Thyroid gland (tissue), 4 donors: ENCODE data around the gene TRAF7. TPM values are rescaled to one million over a fixed set of nuclear protein-coding genes. Genes with fewer than 3 reads are reported as not detected.

Source experiments
- DNase-seq, 2 donors: peaks; one replicate each; pipeline ENCODE4 v3.0.0-alpha.2; 2019
- H3K27ac ChIP-seq, 3 donors: fragments of 200-600 bp; sonication (generic); 1 replicate in 2 of 3; 2 replicates in 1 of 3; pipeline ENCODE4 v1.5.1; 2016 to 2019; ENCODE audit warnings: mild to moderate bottlenecking in 1 of 3, moderate library complexity in 1 of 3
- H3K27me3 ChIP-seq: fragments of 200-600 bp; sonication (generic); one replicate; pipeline ENCODE4 v1.5.1; 2019
- H3K36me3 ChIP-seq, 2 donors: fragments of 200-600 bp; sonication (generic); one replicate each; pipeline ENCODE4 v1.5.1; 2016 to 2019
- H3K4me1 ChIP-seq, 2 donors: fragments of 200-600 bp; sonication (generic); one replicate each; pipeline ENCODE4 v1.5.1; 2017 to 2019
- H3K4me3 ChIP-seq, 3 donors: fragments of 200-600 bp; sonication (generic); replicated peaks in 1 of 3; 1 replicate in 2 of 3; 2 replicates in 1 of 3; pipeline ENCODE4 v1.5.1; 2016; ENCODE audit warnings: mild to moderate bottlenecking in 1 of 3
- H3K9me3 ChIP-seq: fragments of 200-600 bp; sonication (generic); one replicate; pipeline ENCODE4 v1.5.1; 2017
- CTCF ChIP-seq, 6 experiments: fragments of 200-600 bp in 3 of 6; fragments of 450-650 bp in 3 of 6; sonication (generic) in 3 of 6; IDR thresholded peaks; one replicate each; pipeline ENCODE4 v1.5.1; 2016 to 2019; ENCODE audit warnings: antibody characterized with exemption in 6 of 6, mild to moderate bottlenecking in 2 of 6, inconsistent platforms in 1 of 6, moderate library complexity in 1 of 6
- POLR2A ChIP-seq, 2 donors: fragments of 450-650 bp; IDR thresholded peaks; one replicate each; pipeline ENCODE4 v1.6.1; 2017; ENCODE audit warnings: antibody characterized with exemption in 2 of 2, mild to moderate bottlenecking in 2 of 2, moderate library complexity in 1 of 2
- WGBS, 2 donors: methylation state at CpG; one replicate each; pipeline ENCODE4 v1.1.5; 2017; 5-methylcytosine and 5-hydroxymethylcytosine counted together
- intact Hi-C: fragments of 100-400 bp; cut with DNase I; formaldehyde crosslinking; loops from one replicate; pipeline ENCODE4 v1.15.1; 2023
- total RNA-seq, 4 donors: library from RNA; depleted of rRNA; stranded (reverse); fragments of >200 nt; gene quantifications; one replicate each; pipeline ENCODE4 v1.2.3, GENCODE V29; 2016

TRAF7 gene
- total RNA-seq, 4 donors from 2014 or later, result 27.7 to 51.9 (median 41.5) TPM

DNA sequence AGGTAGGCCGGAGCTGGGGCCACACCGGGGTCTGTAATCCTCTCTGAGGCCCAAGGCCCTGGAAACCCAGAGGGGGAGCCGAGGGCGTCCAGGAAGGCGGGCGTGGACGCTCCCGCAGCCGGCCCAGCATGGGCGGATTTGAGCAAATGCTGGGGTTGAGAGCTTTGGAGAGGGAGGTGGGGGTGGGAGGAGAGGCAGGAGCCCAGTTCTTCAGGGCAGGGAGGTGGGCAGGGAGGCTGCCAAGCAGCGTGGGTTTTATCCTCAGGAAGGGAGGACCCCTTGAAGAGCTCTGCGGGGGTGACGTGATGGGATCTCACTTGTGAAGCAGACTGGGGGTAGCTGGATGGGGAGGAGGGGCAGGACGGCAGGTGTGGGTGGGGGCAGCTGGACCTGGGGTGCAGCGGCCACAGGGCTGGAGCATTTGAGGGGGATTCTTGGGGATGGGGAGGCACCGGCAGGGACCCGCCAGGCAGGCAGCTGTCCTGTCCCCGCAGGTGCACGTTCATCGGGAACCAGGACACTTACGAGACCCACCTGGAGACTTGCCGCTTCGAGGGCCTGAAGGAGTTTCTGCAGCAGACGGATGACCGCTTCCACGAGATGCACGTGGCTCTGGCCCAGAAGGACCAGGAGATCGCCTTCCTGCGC is 17.2 kb downstream of the TRAF7 start:
- WGBS, 2 donors, result 87 to 88% methylated on average over 28 to 29 of the region's 29 CpGs
- H3K36me3 ChIP-seq, result peaks cover 41 to 44% of the 10 kb centered on the region in 2 donors
- TF ChIP-seq CTCF (IDR thresholded peaks at IDR 0.05) (no peak), POLR2A (IDR thresholded peaks at IDR 0.05) (no peak)
- no peaks in the 10 kb centered on the region for H3K27me3 ChIP-seq
- H3K9me3 ChIP-seq, result no peaks in the 10 kb centered on the region
- H3K4me1 ChIP-seq, result no peaks in the 10 kb centered on the region
- intact Hi-C loops, result no loop called here
- no peak for DNase-seq
- H3K27ac ChIP-seq, result no peak overlapping the region
- no peak overlapping the region for H3K4me3 ChIP-seq

DNA sequence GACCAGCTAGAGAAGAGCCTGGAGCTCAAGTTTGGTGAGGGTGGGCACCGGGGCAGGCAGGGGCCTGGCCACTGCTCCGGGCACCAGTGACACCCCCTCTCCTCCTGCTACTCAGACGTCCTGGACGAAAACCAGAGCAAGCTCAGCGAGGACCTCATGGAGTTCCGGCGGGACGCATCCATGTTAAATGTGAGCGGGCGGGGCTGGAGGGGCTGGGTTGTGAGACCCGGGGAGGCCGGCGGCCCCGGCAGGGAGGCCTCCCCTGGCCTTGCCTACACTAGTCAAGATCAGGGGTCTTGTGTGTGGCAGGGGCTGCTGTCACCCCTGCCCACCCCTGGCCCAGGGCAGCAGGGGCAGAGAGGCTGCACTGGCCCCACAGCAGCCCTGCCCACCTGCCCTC is 17.8 kb downstream of the TRAF7 start:
- DNase-seq, result no peak
- no peaks in the 10 kb centered on the region for H3K27me3 ChIP-seq
- no peak overlapping the region for H3K4me3 ChIP-seq
- 88 to 90% methylated on average over 9 to 14 of the region's 14 CpGs for WGBS, 2 donors
- H3K9me3 ChIP-seq, result no peaks in the 10 kb centered on the region
- H3K4me1 ChIP-seq, result no peaks in the 10 kb centered on the region
- no peak overlapping the region for H3K27ac ChIP-seq
- TF ChIP-seq CTCF (IDR thresholded peaks at IDR 0.05) (no peak), POLR2A (IDR thresholded peaks at IDR 0.05) (no peak)
- H3K36me3 ChIP-seq, result peaks cover 41 to 44% of the 10 kb centered on the region in 2 donors
- intact Hi-C loops, result no loop called here

- DNase-seq, result no peak
- intact Hi-C loops, result no loop called here
- H3K4me3 ChIP-seq, result no peak overlapping the region
- TF ChIP-seq CTCF (IDR thresholded peaks at IDR 0.05) (no peak), POLR2A (IDR thresholded peaks at IDR 0.05) (no peak)
- H3K27ac ChIP-seq, result no peak overlapping the region
- H3K27me3 ChIP-seq, result no peaks in the 10 kb centered on the region
- no peaks in the 10 kb centered on the region for H3K9me3 ChIP-seq
- H3K36me3 ChIP-seq, result peaks cover 41 to 44% of the 10 kb centered on the region in 2 donors
- WGBS, 2 donors, result 91 to 95% methylated on average over 3 to 4 of the region's 4 CpGs
- H3K4me1 ChIP-seq, result no peaks in the 10 kb centered on the region
Observed at GRCh38 chr16:2173916-2174315, 18.3 kb downstream of the TRAF7 start.

DNA sequence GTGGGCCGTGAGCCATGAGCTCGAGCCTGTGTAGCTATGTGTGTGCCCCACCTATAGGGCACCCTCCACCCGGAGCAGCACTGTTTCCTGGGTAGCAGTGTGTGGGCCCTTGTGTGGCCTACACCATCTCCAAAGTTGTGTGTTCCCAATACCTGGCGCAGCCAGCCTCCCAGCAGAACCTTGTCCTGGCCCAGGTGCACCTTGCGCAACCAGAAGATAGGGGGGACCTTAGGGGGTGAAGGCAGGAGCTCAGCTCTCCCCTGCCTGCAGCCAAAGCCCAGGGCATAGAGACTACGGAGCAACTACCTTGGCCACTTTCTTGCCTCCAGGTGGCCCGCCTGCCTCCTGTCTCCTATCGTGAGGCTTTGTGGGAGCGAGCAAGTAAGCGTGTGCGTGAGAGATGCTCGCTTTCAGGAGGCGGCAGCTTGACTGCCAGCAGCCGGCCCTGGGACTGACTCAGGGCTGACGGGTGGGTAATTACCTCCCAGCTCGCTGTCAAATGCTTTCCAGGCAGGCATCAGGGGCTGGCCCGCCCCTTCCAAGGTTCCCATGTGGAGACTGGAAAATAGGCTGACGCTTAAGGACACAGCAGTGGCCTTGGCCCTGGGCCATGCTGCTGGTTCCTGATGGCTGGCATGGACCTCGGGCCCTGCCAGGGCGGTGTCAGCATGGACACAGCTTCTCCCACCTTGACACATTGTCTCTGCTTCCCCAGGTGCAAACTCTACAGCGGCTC is 19.0 kb downstream of the TRAF7 start:
- H3K4me3 ChIP-seq, result no peak overlapping the region
- no peak overlapping the region for H3K27ac ChIP-seq
- TF ChIP-seq CTCF (IDR thresholded peaks at IDR 0.05), result no peak
- TF ChIP-seq POLR2A (IDR thresholded peaks at IDR 0.05), result no peak
- 95 to 97% methylated on average over 10 to 18 of the region's 21 CpGs for WGBS, 2 donors
- intact Hi-C loops, result no loop called here
- no peaks in the 10 kb centered on the region for H3K9me3 ChIP-seq
- H3K4me1 ChIP-seq, result no peaks in the 10 kb centered on the region
- peaks cover 41 to 44% of the 10 kb centered on the region in 2 donors for H3K36me3 ChIP-seq
- no peak for DNase-seq
- H3K27me3 ChIP-seq, result no peaks in the 10 kb centered on the region

- Histone ChIP-seq H3K4me3 (no peak overlapping the region), H3K4me1 (no peaks in the 10 kb centered on the region), H3K36me3 (peaks cover 41 to 44% of the 10 kb centered on the region in 2 donors), H3K27ac (no peak overlapping the region), H3K9me3 (no peaks in the 10 kb centered on the region), H3K27me3 (no peaks in the 10 kb centered on the region)
- TF ChIP-seq POLR2A (IDR thresholded peaks at IDR 0.05) (no peak), CTCF (IDR thresholded peaks at IDR 0.05) (no peak)
- WGBS, 2 donors, result 96 to 100% methylated on average over 3 to 5 of the region's 10 CpGs
- no peak for DNase-seq
- intact Hi-C loops, result no loop called here
Observed at GRCh38 chr16:2175454-2175853, 19.9 kb downstream of the TRAF7 start.
